ENCODE data around the gene ZFY. TPM values are rescaled to one million over a fixed set of nuclear protein-coding genes. Genes with fewer than 3 reads are reported as not detected.

Gene ZFY
- total RNA-seq, 4 donors from 2014 or later: 19.8 to 29.0 TPM; not detected in 2

- no peak overlapping the region for H3K27ac ChIP-seq
- TF ChIP-seq CTCF (IDR thresholded peaks at IDR 0.05) (no peak), EP300 (IDR thresholded peaks at IDR 0.05) (no peak)
- H3K27me3 ChIP-seq: no peaks in the 10 kb centered on the region
These were observed 17.7 kb downstream of the ZFY start for GRCh38 chrY:2952912-2953311.

GRCh38 chrY:2954735-2955134, 19.6 kb downstream of the ZFY start:
- no peaks in the 10 kb centered on the region for H3K36me3 ChIP-seq
- ATAC-seq: no peak
- no peaks in the 10 kb centered on the region for H3K27me3 ChIP-seq
- H3K4me3 ChIP-seq: no peak overlapping the region
- H3K9me3 ChIP-seq: no peaks in the 10 kb centered on the region
- TF ChIP-seq POLR2AphosphoS5 (IDR thresholded peaks at IDR 0.05) (no peak), POLR2A (IDR thresholded peaks at IDR 0.05) (no peak)
- 100% methylated on average over 2 of the region's 2 CpGs; no CpG with 5 or more reads in 1 of the 2 donors for WGBS, 2 donors (ENCODE audit: low coverage in 1 of 2)
- H3K27ac ChIP-seq: no peak overlapping the region
- H3K4me1 ChIP-seq: peaks cover 0 to 11% (median 0%) of the 10 kb centered on the region in 3 donors

More at GRCh38 chrY:2952912-2953311, 17.7 kb downstream of the ZFY start:
- Histone ChIP-seq H3K36me3 (no peaks in the 10 kb centered on the region), H3K4me3 (no peak overlapping the region), H3K4me1 (peaks cover 0 to 11% (median 0%) of the 10 kb centered on the region in 3 donors), H3K9me3 (no peaks in the 10 kb centered on the region)
- ATAC-seq: no peak

- Histone ChIP-seq H3K4me1 (peaks cover 0 to 11% (median 0%) of the 10 kb centered on the region in 3 donors), H3K4me3 (no peak overlapping the region), H3K36me3 (no peaks in the 10 kb centered on the region), H3K27me3 (no peaks in the 10 kb centered on the region), H3K27ac (no peak overlapping the region), H3K9me3 (no peaks in the 10 kb centered on the region)
- 100% methylated on average over 3 of the region's 3 CpGs; no CpG with 5 or more reads in 1 of the 2 donors for WGBS, 2 donors (ENCODE audit: low coverage in 1 of 2)
- ATAC-seq: no peak
- TF ChIP-seq POLR2A (IDR thresholded peaks at IDR 0.05) (no peak), EP300 (IDR thresholded peaks at IDR 0.05) (no peak), POLR2AphosphoS5 (IDR thresholded peaks at IDR 0.05) (no peak), CTCF (IDR thresholded peaks at IDR 0.05) (no peak)
These were observed 20.4 kb downstream of the ZFY start for GRCh38 chrY:2955561-2955960.

- 86% methylated on average over 1 of the region's 2 CpGs; no CpG with 5 or more reads in 1 of the 2 donors for WGBS, 2 donors (ENCODE audit: low coverage in 1 of 2)
- Histone ChIP-seq H3K9me3 (no peaks in the 10 kb centered on the region), H3K36me3 (no peaks in the 10 kb centered on the region), H3K4me1 (peaks cover 0 to 13% (median 0%) of the 10 kb centered on the region in 3 donors), H3K27me3 (no peaks in the 10 kb centered on the region), H3K27ac (no peak overlapping the region), H3K4me3 (no peak overlapping the region)
- no peak for TF ChIP-seq POLR2A (IDR thresholded peaks at IDR 0.05)
- TF ChIP-seq EP300 (IDR thresholded peaks at IDR 0.05): no peak
- no peak for TF ChIP-seq CTCF (IDR thresholded peaks at IDR 0.05)
- no peak for TF ChIP-seq POLR2AphosphoS5 (IDR thresholded peaks at IDR 0.05)
- ATAC-seq: no peak
These were observed 26.9 kb downstream of the ZFY start for GRCh38 chrY:2962061-2962460.

- 50% methylated on average over 1 of the region's 1 CpG; no CpG with 5 or more reads in 1 of the 2 donors for WGBS, 2 donors (ENCODE audit: low coverage in 1 of 2)
- H3K36me3 ChIP-seq: no peaks in the 10 kb centered on the region
- no peak for TF ChIP-seq CTCF (IDR thresholded peaks at IDR 0.05)
- no peak for TF ChIP-seq POLR2AphosphoS5 (IDR thresholded peaks at IDR 0.05)
- TF ChIP-seq POLR2A (IDR thresholded peaks at IDR 0.05): no peak
- no peak for TF ChIP-seq EP300 (IDR thresholded peaks at IDR 0.05)
- peaks cover 0 to 25% (median 0%) of the 10 kb centered on the region in 3 donors for H3K4me1 ChIP-seq
- no peaks in the 10 kb centered on the region for H3K27me3 ChIP-seq
- no peak overlapping the region for H3K4me3 ChIP-seq
- H3K9me3 ChIP-seq: no peaks in the 10 kb centered on the region
- H3K27ac ChIP-seq: no peak overlapping the region
- no peak for ATAC-seq
These were observed 29.6 kb downstream of the ZFY start for GRCh38 chrY:2964814-2965213.
